ENCODE measurements around the gene SELPLG. TPM values are rescaled to one million over a fixed set of nuclear protein-coding genes. Genes with fewer than 3 reads are reported as not detected.
"Not testable (repeated sequence)": the region's sequence is repeated elsewhere in the genome, so short reads cannot be mapped to it uniquely, and the experiment has no call there.

SELPLG gene
- total RNA-seq, 2 donors from 2014 or later, result 0.66 to 2.3 TPM

GRCh38 chr12:108657130-108657745 is 23.5 kb upstream of the SELPLG start:
- 91 to 92% methylated on average over 10 of the region's 10 CpGs for WGBS, 2 donors
- Histone ChIP-seq H3K4me1 (no peaks in the 10 kb centered on the region), H3K9me3 (no peaks in the 10 kb centered on the region), H3K27me3 (no peaks in the 10 kb centered on the region), H3K36me3 (replicated peaks in 1 of 2; ENCODE audit: insufficient read depth in 1 of 2, low read depth in 2 of 2) (peaks cover 0 to 11% of the 10 kb centered on the region in 2 donors), H3K4me3 (no peak overlapping the region), H3K27ac (no peak overlapping the region)
- intact Hi-C loops (cut with DNase I), result no loop called here
- TF ChIP-seq POLR2A (IDR thresholded peaks at IDR 0.05) (no peak), CTCF (IDR thresholded peaks at IDR 0.05) (no peak)
- no peak for ATAC-seq
- no peak for DNase-seq

GRCh38 chr12:108656247-108656646 is 22.6 kb upstream of the SELPLG start:
- H3K27me3 ChIP-seq; intact Hi-C loops (cut with DNase I); DNase-seq; ATAC-seq; H3K9me3 ChIP-seq; H3K4me1 ChIP-seq; H3K27ac ChIP-seq; H3K4me3 ChIP-seq: not testable (repeated sequence)
- peaks cover 0 to 14% of the 10 kb centered on the region in 2 donors for H3K36me3 ChIP-seq (replicated peaks in 1 of 2; ENCODE audit: insufficient read depth in 1 of 2, low read depth in 2 of 2)
- 94 to 99% methylated on average over 8 to 16 of the region's 24 CpGs for WGBS, 2 donors

- peaks cover 0 to 14% of the 10 kb centered on the region in 2 donors for H3K36me3 ChIP-seq (replicated peaks in 1 of 2; ENCODE audit: insufficient read depth in 1 of 2, low read depth in 2 of 2)
- DNase-seq; H3K27ac ChIP-seq; ATAC-seq; H3K27me3 ChIP-seq; H3K4me1 ChIP-seq; intact Hi-C loops (cut with DNase I); H3K4me3 ChIP-seq; H3K9me3 ChIP-seq: not testable (repeated sequence)
- WGBS, 2 donors, result 93% methylated on average over 26 of the region's 28 CpGs; no CpG with 5 or more reads in 1 of the 2 donors
Observed at GRCh38 chr12:108655812-108656175, 22.1 kb upstream of the SELPLG start.

- H3K9me3 ChIP-seq; H3K4me1 ChIP-seq; ATAC-seq; intact Hi-C loops (cut with DNase I); H3K27ac ChIP-seq; DNase-seq; H3K4me3 ChIP-seq; H3K27me3 ChIP-seq: not testable (repeated sequence)
- peaks cover 0 to 14% of the 10 kb centered on the region in 2 donors for H3K36me3 ChIP-seq (replicated peaks in 1 of 2; ENCODE audit: insufficient read depth in 1 of 2, low read depth in 2 of 2)
- WGBS, 2 donors, result 68 to 83% methylated on average over 9 of the region's 9 CpGs
Observed at GRCh38 chr12:108654622-108655021, 20.9 kb upstream of the SELPLG start.

GRCh38 chr12:108653922-108654321 is 20.2 kb upstream of the SELPLG start:
- DNase-seq (no peak), ATAC-seq (no peak)
- peaks cover 0 to 14% of the 10 kb centered on the region in 2 donors for H3K36me3 ChIP-seq (replicated peaks in 1 of 2; ENCODE audit: insufficient read depth in 1 of 2, low read depth in 2 of 2)
- no peaks in the 10 kb centered on the region for H3K27me3 ChIP-seq
- intact Hi-C loops (cut with DNase I), result no loop called here
- H3K4me3 ChIP-seq, result no peak overlapping the region
- H3K4me1 ChIP-seq, result no peaks in the 10 kb centered on the region
- no peaks in the 10 kb centered on the region for H3K9me3 ChIP-seq
- TF ChIP-seq POLR2A (IDR thresholded peaks at IDR 0.05) (no peak), CTCF (IDR thresholded peaks at IDR 0.05) (no peak)
- 58 to 72% methylated on average over 3 of the region's 3 CpGs for WGBS, 2 donors
- H3K27ac ChIP-seq, result no peak overlapping the region

GRCh38 chr12:108653082-108653516 is 19.4 kb upstream of the SELPLG start:
- H3K4me3 ChIP-seq, result no peak overlapping the region
- no peaks in the 10 kb centered on the region for H3K27me3 ChIP-seq
- no peak for ATAC-seq
- H3K9me3 ChIP-seq, result no peaks in the 10 kb centered on the region
- DNase-seq, result no peak
- TF ChIP-seq POLR2A (IDR thresholded peaks at IDR 0.05), result no peak
- TF ChIP-seq CTCF (IDR thresholded peaks at IDR 0.05), result no peak
- no peaks in the 10 kb centered on the region for H3K4me1 ChIP-seq
- intact Hi-C loops (cut with DNase I), result no loop called here
- peaks cover 0 to 10% of the 10 kb centered on the region in 2 donors for H3K36me3 ChIP-seq (replicated peaks in 1 of 2; ENCODE audit: insufficient read depth in 1 of 2, low read depth in 2 of 2)
- no peak overlapping the region for H3K27ac ChIP-seq
